Medulla oblongata (tissue), 1 donor: ENCODE data around the gene TRPM5.

ENCODE experiments used
- DNase-seq: peaks from one replicate; pipeline ENCODE4 v3.0.0-alpha.2; 2015; ENCODE audit errors: extremely low spot score

Gene TRPM5

DNA sequence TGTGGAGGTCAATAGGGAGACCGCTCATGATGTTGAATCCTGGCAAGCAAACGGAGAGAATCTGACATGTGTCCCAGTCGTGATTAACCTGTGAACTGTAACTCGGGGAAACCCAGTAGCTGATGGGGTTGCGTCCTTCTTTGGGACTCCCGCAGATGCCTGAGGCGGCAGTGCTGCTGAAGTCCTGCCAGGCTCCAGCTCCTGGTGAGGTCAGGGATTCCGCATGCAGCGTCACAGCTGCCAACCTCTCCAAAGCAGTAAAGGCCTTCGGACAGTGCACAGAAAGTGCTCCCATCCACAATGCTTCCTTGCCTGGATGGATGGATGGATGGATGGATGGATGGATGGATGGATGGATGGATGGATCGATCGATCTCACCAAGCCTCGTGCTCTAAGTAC is 14.0 kb upstream of the TRPM5 start:
- DNase-seq, result no peak

DNA sequence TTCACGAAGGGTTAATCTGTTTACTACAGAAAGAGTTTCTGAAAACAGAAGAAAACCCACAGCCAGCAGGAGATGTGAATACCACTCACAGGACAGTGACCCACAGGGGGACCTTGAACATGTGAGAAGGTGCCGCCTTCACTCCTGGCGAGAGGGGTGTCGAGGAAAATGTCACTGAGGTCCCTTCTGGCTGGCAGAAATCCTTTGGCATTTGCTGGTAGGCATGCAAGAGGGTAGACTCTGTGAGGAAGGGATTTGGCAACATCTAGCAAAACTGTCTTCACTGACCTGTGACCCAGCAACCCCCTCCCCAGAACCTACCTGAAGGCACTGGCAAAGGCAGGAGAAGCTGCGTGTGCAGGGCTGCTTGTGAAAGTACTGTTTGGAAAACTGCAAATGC is 9.1 kb upstream of the TRPM5 start:
- DNase-seq, result no peak

DNA sequence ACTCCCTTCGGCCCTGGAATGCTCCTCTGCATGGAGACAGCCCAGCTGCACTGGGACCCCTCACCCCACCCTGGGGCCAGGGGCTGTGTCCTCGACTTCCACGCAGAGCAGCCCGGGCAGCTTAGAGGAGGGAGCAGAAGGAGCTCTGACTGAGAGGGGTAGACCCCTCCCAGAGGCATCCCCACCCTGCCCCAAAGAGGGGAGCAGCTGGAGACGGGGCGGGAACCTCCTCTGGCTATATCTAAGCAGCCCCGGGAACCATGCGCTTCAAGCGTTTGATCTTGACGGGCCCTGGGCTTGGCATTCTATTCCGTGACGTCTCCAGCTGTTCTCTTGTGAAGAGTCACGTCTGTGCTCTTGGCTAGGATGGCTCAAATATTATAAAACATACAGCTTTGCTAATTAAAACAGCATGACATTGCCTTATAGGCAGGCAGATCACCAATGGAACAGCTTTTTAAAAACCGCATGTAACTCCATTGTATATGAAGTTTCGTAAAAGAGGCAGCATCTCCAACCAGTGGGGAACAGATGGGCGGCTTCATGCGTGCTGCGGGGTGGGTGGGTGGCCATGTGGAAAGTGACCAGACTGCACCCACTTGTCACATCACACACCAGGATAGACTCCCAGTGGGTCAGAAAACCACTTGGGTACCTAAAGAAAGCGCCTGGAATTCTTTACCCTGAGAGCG is 8.2 kb upstream of the TRPM5 start:
- DNase-seq, result no peak

DNA sequence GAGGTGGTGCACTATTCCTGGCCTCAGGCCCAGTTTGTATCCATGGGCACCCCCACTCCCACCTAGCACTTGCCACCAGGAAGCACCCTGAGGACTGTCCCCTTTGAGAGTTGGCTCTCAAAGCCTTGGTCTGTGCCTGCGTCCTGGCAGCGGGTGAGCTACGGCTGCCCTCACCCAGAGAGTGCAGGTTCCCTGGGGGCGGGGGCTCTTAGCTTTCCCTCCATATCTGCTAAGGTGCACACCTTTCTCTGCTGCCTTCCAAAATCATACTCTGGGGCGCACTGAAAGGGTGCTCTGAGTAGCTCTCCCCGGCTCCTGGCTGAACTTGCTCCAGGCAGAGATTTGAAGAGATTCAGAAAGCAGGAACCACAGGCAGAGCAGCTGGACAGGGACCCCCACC is 7.6 kb upstream of the TRPM5 start:
- DNase-seq, result no peak

DNA sequence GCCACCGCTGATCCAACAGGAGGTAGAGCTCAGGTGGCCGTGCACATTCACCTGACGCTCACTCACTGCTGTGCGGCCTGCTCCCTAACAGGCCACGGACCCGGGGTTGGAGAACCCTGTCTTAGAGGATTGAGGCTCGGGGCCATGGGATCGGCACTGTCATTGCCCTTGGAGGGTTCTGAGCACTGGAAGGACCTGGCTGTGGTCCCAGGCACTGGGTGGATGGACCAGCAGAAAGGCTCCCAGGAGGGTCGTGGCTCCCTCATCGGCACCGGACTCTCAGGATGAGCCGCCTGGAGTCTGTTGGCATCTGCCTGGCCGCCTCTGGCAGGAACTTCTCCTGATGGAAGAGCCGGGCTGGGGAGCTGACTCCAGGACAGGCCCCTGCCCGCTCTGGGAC is 7.0 kb upstream of the TRPM5 start:
- DNase-seq, result no peak

DNA sequence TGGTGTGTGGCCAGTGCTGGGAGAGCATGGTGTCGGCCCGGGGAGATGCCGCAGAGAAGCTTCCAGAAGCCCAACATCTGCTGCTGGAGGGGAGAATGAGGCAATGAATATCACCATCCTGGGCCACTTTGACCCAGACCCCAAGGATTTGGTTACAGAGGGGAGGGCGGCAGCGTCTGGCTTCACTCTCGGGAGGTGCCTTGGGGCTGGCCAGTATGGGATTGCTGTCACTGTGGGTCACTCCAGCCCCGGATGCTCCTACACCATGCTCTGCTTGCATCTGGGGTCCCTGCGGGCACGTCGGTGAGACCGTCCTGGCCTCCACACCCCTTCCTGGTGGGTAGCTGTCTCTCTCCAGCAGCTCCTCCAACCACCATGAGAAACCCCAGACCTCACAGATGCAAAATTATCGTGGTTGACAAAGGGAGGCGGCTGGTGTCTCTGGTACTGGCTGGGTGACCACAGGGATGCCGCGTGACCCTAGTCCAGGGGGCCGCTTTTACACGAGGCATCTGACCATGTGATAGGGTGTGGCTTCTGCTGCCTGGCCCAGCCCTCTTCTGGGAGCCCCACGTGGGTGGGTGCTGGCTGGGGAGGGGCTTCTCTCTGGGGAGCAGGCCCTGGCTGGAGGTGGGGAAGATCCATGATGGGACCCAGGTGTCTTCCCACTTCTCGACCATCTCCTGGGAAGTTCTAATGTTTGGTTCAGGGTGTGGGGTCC is 6.2 kb upstream of the TRPM5 start:
- DNase-seq, result no peak

DNA sequence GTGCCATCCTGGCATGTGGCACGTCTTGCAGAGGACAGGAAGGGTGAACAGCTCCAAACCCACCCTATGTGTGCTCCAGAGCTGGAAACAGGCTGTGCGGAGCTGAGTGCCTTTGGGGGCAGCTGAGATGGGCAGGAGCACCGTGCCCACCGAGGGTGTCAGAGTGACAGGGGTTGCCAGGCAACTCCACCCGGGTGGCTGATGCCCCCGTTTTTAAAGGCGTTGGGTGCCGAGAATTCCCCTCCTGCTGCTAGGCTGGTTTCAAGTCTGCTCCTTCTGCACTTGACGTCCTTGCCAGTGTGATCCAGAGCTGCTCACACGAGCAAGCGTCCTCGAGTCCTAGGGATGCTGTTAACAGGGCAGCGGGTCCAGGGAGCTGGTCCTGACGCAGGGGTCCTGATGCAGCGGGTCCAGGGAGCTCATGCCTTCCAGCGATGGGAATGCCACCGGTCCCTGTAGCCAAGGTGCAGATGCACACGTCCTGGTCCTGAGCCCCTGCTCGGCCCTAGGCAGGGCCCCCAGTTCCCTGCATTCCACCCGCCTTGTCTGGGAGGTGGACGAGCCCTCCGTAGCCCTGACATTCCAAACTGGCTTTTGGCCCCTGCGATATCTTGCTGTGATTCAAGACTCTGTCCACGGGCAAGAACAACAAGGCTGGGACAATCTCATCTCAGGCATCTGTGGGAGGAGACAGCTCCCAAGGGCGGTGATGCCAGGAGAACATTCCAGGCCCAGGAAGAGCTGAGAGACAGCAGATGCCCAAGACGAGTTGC is 5.4 kb upstream of the TRPM5 start:
- DNase-seq, result no peak

DNA sequence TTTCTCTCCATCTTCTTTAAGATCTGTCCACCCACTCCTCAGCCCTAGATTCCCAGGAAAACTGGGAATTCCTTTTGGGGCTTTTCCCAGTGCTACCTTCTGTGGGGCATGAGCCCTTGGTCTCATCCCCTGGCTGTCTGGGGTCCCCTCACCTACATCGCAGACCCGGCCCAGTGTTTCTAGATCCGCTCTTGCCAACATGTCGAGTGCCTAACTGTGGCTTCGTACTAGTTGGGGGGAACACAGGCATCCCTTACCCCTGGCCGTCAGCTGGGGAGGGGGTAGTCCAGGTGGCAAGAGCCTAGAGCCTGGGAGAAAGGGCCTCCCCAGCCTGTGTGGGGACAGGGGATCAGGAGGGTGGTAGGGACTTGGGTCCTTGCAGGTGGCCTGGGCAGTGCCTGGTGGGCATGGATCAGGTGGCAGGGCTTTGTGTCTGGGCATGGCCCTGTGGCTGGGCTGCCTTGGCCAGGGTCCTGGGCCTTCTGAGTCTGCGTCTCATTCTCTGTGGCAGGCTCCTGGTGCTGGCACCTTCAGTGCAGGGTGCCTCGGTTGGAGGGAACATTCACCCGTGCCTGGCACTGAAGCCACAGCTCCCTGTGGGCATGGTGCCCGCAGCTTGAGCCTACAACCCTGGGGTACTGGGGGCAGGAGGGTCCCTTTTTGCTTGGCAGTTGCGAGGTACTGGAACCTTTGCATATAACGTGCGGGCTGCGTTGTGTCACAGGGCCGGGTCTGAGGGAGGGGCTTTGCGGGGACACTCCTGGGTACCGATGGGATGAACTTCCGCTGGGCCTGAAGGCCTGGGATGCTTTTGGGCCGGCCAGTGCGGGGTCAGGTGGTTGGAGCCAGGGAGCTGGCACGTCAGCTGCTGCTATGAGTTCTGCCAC is 4.6 kb upstream of the TRPM5 start:
- no peak for DNase-seq

DNA sequence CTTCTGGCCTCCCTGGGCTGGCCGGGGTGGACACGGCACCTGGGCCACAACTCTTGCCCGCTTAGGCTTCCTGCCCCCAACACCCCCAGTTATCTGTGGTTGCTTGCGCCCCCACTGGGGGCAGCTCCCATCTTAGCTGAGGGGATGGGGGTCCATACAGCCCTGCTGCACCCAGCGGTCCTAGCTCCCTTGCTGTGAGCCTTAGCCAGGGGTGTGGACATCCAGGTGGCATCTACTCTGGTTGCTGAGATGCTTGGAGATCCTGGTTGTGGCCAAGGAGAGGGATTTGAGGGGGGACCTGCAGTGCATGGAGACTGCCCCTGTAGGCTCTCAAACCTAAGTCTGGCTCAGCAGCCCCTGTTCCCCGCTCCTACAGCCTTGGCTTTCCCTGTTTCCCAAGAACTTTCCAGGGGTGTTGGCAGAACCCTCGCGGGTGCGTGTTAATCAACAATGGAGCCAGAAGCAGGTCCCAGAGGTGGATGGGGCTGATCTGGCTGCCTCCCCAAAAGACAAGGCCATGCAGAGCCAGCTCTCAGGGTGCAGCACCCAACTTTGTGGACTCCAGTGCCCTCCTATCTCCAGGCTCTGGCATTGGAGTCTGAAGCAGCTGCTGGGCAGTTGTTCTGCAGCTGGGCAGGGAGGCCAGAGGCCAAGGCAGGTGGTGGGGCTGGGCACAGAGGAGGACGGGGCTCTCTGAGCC is 3.8 kb upstream of the TRPM5 start:
- DNase-seq, result no peak

DNA sequence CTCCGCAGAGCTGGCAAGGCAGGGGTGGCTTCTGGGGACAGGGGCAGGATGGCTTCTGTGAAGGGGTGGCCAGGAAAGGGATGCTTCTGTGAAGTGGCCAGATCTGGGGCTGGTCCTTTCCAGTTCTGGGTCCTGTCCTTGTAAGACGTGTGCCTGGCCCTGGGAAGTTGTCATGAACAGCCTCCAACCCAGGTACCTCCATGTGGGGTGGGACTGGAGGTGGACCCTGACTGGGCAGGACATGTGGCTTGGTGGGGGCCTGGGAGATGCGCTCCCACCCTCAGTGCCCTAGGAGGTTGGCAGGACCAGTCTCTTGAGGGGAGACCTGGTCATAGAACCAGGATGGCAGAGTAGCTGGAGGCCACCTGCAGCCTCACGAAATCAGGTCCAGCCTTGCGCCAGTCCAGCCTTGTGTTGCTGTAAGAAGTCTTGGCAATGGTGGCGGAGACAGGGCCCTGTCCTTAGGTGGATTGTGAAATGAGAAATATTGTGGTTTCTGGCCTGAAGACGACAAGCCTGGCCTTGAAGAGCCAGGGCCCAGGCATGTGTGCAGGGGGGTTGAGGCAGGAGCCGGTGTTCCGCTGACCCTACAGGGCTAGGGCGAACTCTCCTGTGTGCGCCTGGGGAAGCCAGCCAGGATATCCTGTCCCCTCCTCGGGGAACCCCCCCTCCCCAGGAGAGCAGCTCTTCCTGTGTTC is 3.1 kb upstream of the TRPM5 start:
- DNase-seq, result no peak

DNA sequence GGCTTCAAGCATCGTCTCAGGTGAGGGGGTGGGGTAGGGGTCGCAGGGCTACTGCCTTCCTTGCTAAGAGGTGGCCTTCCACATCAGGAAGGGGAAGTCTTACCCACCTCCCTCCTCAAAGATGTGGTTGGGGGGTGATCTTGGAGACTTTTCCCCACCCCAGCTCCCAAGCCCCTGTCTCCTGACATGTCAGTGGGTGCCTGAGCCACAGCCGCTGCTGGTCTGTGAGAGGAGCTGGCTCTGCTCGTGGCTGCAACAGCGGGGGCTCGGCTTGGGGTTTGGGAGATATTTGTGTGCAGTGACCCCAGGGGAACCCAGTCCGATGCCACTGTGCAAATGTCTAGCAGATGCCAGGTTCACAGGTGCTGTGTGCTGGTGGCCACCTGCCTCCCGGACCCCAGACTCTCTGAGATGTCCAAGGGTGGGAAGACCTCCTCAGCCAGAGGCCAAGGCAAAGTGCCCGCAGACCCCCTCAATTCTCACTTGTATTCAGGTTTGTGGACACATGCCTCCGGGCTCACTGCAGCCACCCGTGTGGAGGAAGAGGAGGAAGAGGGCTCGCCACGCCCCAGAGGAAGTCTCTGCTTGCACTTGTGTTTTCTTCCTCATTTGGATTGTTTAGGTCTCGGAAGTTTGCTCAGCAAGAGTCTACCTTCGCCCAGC is 2.4 kb upstream of the TRPM5 start:
- DNase-seq, result peak; percentile 40

DNA sequence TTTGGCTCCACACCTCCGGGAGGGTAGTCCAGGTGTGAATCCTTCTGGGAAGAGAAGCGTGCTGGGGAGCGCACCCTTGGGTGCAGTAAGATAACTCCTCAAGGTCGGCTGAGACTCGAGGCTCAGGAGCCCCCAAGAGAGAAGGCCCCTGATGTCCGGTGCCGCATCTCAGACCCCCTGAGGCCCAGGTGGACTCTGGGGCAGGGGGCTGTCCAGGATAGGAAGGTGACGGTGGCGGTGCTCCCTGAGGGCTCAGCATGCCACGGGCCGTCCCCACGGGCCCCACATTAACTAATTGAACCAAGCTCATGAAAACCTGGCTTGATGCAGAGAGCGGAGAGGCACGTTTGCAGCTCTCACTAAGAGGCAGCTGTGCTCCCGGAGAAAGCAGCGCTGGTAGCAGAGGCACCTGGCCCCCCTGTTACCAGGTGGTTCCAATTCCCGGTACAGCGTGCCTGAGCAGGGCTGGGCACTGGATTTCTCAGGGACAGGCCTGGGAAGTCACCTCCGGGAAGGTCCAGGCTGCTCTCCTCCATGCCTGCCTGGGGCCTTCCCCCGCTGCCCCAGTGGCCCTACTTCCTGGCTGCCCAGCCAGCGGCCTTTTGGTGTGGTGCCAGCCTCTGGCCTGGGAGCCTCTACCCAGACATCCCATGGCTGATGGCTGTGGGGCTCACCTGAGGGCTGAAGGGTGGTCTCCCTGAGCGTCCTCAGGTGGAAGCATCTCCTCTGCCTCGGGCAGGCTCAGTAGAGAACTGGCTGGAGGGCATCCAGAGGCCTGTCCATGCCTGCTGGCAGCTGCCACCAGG is 1.6 kb upstream of the TRPM5 start:
- no peak for DNase-seq

DNA sequence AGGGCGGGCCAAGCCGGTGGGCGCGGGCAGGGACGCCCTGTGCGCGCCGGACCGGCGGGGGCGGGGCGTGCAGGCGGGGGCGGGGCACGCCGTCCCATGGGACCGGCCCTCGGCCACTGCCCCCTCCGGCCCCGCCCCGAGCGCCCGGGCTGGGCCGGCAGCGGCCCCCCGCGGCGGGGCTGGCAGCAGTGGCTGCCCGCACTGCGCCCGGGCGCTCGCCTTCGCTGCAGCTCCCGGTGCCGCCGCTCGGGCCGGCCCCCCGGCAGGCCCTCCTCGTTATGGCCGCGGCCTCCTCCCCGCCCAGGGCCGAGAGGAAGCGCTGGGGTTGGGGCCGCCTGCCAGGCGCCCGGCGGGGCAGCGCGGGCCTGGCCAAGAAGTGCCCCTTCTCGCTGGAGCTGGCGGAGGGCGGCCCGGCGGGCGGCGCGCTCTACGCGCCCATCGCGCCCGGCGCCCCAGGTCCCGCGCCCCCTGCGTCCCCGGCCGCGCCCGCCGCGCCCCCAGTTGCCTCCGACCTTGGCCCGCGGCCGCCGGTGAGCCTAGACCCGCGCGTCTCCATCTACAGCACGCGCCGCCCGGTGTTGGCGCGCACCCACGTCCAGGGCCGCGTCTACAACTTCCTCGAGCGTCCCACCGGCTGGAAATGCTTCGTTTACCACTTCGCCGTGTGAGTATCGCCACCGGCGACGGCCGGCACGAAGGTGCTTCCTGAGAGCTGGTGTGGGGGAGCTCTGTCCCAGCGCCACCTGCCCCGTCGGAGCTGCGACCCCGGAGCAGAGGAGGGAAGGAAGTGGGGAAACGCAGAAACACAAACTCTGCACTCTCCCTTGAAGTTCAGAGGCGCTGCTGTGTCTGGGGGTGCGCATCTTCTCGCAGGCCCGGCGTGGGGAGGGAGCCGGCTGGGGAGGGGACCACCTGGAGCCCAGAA is 769 bp upstream of the TRPM5 start, which contains the start of gene KCNQ1:
KCNQ1 (plus strand) TSS at position 188 of the 925 bp plus-strand sequence; CDS start at position 279, 91 bp downstream.
- DNase-seq, result peak; percentile 19

DNA sequence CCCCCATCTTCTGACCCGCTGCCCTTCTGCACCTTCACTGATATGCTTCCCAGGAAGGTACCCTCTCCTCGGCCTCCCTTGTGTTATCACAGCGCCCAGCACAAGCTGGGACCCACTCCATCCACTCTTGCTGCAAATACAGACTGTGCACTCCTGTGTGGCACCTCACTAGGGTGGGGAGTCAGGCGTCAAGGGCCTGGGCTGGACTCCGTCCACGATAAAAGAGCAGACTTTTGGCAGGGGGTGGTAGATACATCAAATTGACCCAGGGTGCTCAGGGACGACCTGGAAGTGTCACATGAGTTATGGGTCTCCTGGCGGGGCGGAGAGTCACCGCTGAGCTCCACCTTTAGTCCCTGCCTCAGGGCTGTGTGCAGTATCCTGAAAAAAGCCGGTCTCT is 908 bp downstream of the TRPM5 start:
- DNase-seq, result no peak

DNA sequence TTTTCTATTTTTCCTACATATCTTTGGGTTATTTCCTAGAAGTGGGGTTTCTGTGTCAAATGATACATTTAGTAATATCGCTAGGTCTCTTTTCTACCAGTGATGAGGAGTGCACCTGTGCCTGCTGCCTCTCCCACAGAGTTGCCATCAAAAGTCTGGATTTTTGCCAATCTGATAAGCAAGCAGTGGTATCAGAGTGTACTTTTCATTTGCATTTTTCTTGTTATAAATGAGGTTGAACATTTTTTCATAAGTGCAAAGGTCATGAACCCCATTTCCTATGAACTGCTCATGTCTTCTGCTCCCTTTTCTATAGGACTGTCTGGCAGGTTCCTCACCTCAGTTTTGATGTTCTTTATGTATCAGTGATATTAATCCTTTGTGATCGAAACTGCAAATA is 1.7 kb downstream of the TRPM5 start:
- DNase-seq, result no peak

DNA sequence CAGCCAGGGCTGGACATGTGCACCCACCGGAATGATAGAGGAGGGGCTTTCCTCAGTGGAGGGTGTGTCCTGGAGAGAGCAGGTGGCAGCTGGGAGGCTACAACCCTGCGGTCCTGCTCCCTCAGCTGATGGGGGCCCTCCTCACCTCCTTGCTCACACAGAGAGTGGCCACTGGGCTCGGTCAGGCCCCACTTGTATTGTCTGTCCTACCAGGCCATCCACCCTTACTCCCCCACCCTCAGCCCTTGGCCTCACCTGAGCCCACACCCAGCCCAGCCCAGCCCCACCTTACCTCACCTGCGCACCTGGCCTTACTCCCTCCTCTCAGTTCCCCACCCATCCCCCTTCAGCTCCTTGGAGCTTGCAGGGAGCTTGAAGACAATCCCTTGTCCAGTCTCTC is 3.1 kb downstream of the TRPM5 start:
- DNase-seq, result no peak

DNA sequence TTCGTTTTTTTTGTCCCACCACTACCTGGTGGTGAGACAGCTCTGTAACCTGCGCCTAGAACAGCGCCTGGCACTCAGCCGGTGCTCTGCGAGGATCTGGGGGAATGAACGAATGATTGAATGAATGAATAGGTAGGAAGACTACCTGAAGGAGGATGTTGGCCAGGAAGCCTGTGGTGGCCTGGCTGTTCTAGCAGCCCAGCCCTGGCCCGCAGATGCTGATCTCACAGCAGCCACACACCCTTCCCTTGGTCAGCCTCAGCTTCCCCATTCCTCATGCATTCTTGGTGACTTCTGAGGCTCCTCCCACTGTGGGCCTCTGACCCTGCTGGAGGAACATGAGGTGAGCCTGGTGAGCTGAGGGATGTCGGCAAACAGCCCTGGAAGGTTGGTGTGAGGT is 3.7 kb downstream of the TRPM5 start:
- no peak for DNase-seq

DNA sequence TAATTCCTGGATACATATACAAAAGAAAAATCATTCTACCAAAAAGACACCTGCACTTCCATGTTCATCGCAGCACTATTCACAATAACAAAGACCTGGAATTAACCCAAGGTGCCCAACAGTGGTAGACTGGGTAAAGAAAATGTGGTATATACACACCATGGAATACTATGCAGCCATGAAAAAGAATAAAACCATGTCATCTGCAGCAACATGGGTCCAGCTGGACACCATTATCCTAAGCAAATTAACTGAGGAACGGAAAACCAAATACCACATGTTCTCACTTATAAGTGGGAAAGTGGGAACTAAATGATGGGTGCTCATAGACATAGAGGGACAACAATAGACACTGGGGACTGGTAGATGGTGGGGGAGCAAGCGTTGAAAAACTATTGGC is 4.5 kb downstream of the TRPM5 start:
- no peak for DNase-seq
